ENCODE results near the gene MRGPRG. TPM values are rescaled to one million over a fixed set of nuclear protein-coding genes. Genes with fewer than 3 reads are reported as not detected.

MRGPRG gene
- total and polyA plus RNA-seq, 2 donors from 2014 or later, result not detected

- Histone ChIP-seq H3K4me1 (ENCODE audit: control insufficient read depth in 2 of 3, insufficient read depth in 2 of 3, low read depth in 1 of 3, low read length in 3 of 3) (no peaks in the 10 kb centered on the region), H3K9ac (ENCODE audit: low read length in 3 of 3) (no peak overlapping the region), H3K27me3 (ENCODE audit: control insufficient read depth, insufficient read depth, low read length) (no peaks in the 10 kb centered on the region), H3K4me3 (ENCODE audit: low read length in 3 of 3) (no peak overlapping the region), H3K36me3 (ENCODE audit: control insufficient read depth in 2 of 3, insufficient read depth in 3 of 3, low read length in 3 of 3) (no peaks in the 10 kb centered on the region), H3K27ac (ENCODE audit: low read depth in 2 of 2, low read length in 2 of 2) (no peak overlapping the region), H3K9me3 (ENCODE audit: control insufficient read depth in 2 of 3, insufficient read depth in 1 of 3, low read length in 3 of 3) (no peaks in the 10 kb centered on the region)
- no peak for TF ChIP-seq CTCF (IDR thresholded peaks at IDR 0.05; ENCODE audit: borderline replicate concordance, extremely low read depth, insufficient read depth)
- no peak for FAIRE-seq
- no peak for DNase-seq
- intact Hi-C loops (cut with DNase I), result no loop called here
Measured at GRCh38 chr11:3245071-3245470, 26.5 kb upstream of the MRGPRG start.

- DNase-seq (no peak), FAIRE-seq (no peak)
- H3K4me3 ChIP-seq (ENCODE audit: low read length in 3 of 3), result no peak overlapping the region
- H3K9me3 ChIP-seq (ENCODE audit: control insufficient read depth in 2 of 3, insufficient read depth in 1 of 3, low read length in 3 of 3), result no peaks in the 10 kb centered on the region
- no peaks in the 10 kb centered on the region for H3K27me3 ChIP-seq (ENCODE audit: control insufficient read depth, insufficient read depth, low read length)
- H3K9ac ChIP-seq (ENCODE audit: low read length in 3 of 3), result no peak overlapping the region
- no peaks in the 10 kb centered on the region for H3K36me3 ChIP-seq (ENCODE audit: control insufficient read depth in 2 of 3, insufficient read depth in 3 of 3, low read length in 3 of 3)
- H3K27ac ChIP-seq (ENCODE audit: low read depth in 2 of 2, low read length in 2 of 2), result no peak overlapping the region
- H3K4me1 ChIP-seq (ENCODE audit: control insufficient read depth in 2 of 3, insufficient read depth in 2 of 3, low read depth in 1 of 3, low read length in 3 of 3), result no peaks in the 10 kb centered on the region
- TF ChIP-seq CTCF (IDR thresholded peaks at IDR 0.05; ENCODE audit: borderline replicate concordance, extremely low read depth, insufficient read depth), result no peak
- intact Hi-C loops (cut with DNase I), result no loop called here
Measured at GRCh38 chr11:3243880-3244279, 25.3 kb upstream of the MRGPRG start.

DNA sequence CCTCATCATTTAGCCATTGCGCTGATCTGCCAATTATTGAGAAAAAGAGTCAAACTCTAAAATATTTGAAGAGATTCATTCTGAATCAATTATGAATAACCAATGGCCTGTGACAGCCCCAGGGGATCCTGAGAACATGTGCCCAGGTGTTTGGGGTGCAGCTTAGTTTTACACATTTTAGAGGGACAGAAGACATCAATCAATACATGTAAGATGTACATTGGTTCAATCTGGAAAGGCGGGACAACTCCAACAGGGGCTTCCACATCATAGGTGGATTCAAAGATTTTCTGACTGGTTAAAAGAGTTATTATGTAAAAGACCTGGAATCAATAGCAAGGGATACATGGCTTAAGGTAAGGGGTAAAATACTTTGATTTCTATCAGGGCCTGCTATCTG, 18.5 kb upstream of the MRGPRG start:
- H3K9me3 ChIP-seq (ENCODE audit: control insufficient read depth in 2 of 3, insufficient read depth in 1 of 3, low read length in 3 of 3), result no peaks in the 10 kb centered on the region
- FAIRE-seq, result no peak
- H3K27me3 ChIP-seq (ENCODE audit: control insufficient read depth, insufficient read depth, low read length), result no peaks in the 10 kb centered on the region
- H3K36me3 ChIP-seq (ENCODE audit: control insufficient read depth in 2 of 3, insufficient read depth in 3 of 3, low read length in 3 of 3), result no peaks in the 10 kb centered on the region
- TF ChIP-seq CTCF (IDR thresholded peaks at IDR 0.05; ENCODE audit: borderline replicate concordance, extremely low read depth, insufficient read depth), result no peak
- no peak overlapping the region for H3K9ac ChIP-seq (ENCODE audit: low read length in 3 of 3)
- DNase-seq, result no peak
- no peak overlapping the region for H3K27ac ChIP-seq (ENCODE audit: low read depth in 2 of 2, low read length in 2 of 2)
- intact Hi-C loops (cut with DNase I), result no loop called here
- no peaks in the 10 kb centered on the region for H3K4me1 ChIP-seq (ENCODE audit: control insufficient read depth in 2 of 3, insufficient read depth in 2 of 3, low read depth in 1 of 3, low read length in 3 of 3)
- no peak overlapping the region for H3K4me3 ChIP-seq (ENCODE audit: low read length in 3 of 3)

- Histone ChIP-seq H3K4me3 (ENCODE audit: low read length in 3 of 3) (no peak overlapping the region), H3K9ac (ENCODE audit: low read length in 3 of 3) (no peak overlapping the region), H3K27ac (ENCODE audit: low read depth in 2 of 2, low read length in 2 of 2) (no peak overlapping the region), H3K4me1 (ENCODE audit: control insufficient read depth in 2 of 3, insufficient read depth in 2 of 3, low read depth in 1 of 3, low read length in 3 of 3) (no peaks in the 10 kb centered on the region), H3K36me3 (ENCODE audit: control insufficient read depth in 2 of 3, insufficient read depth in 3 of 3, low read length in 3 of 3) (no peaks in the 10 kb centered on the region), H3K27me3 (ENCODE audit: control insufficient read depth, insufficient read depth, low read length) (no peaks in the 10 kb centered on the region), H3K9me3 (ENCODE audit: control insufficient read depth in 2 of 3, insufficient read depth in 1 of 3, low read length in 3 of 3) (no peaks in the 10 kb centered on the region)
- FAIRE-seq (no peak), DNase-seq (no peak)
- intact Hi-C loops (cut with DNase I), result no loop called here
- TF ChIP-seq CTCF (IDR thresholded peaks at IDR 0.05; ENCODE audit: borderline replicate concordance, extremely low read depth, insufficient read depth), result no peak
Measured at GRCh38 chr11:3234846-3235245, 16.2 kb upstream of the MRGPRG start.

Measured in kidney (tissue), 14 donors.